Activated effector memory CD4-positive, alpha-beta T cell treated with anti-CD3 and anti-CD28 coated beads, Interleukin-2, amount 50 U/mL, for 16 hours (primary cell): Measurements from ENCODE around the gene HYAL3.
A peak's percentile ranks its signal among the peaks of the same experiment; 100 is the strongest.
"Not testable (repeated sequence)": the region's sequence is repeated elsewhere in the genome, so short reads cannot be mapped to it uniquely, and the experiment has no call there.

Experiments used
- DNase-seq: peaks from one replicate; pipeline ENCODE4 v3.0.0-alpha.2; 2020

Gene HYAL3

GRCh38 chr3:50312041-50312440 lies 12.8 kb upstream of the HYAL3 start:
- not testable (repeated sequence) for DNase-seq

DNA sequence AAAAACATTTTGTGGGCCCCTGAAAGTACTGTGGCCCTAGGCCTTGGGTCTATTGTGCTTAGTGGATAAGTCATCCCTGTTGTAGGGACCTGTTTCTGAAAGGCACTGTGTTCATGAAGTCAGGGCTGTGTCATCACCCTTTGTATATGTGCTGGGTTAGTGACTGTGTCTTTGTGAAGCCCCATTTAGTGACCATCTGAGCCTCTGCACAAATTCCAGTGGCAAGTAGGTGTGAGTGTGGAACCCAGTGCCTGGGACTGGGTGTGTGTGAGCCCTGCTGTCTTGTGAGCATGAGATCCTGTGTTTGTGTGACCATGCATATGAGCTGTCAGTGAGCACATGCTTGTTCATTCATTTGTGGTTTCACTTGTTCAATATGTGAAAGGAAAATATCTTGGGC lies 5.4 kb upstream of the HYAL3 start:
- no peak for DNase-seq

DNA sequence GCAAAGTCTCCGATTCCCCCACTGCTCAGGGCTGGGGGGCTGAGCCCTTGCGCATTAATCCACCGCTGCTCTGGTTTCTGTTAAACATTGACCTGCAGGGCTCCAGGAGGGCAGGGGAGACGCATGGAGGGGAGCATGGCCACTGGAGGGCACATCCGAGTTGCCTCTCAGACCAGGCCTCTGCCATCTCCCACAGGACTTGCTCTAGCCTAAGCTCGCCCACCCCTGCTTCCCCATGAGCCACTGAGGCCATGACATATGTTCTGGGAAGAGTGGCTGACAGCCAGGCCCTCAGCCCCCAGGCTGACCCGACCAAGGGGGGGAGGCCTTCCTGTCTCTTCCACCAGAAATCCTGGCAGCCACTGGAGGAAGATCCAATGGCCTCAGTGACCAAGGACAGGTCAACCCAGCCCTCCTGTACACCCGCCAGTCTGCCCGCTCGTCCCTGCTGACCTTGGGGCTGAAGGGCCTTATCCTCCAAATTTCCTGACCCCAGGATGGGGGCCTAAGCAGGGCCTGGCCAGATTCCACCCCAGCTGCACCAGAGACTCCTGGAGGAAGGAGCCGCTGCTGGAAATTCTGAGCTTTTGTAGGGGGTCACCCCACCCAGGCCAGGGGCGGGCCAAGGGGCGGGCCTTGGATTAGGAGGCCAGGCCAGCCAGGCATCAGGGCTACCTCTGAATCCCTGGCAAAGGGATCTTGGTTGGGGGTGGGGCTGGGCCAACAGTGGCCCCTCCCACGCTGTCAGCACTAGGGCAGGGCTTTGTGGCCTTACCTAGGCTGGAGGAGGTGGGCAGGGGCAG lies 4.0 kb upstream of the HYAL3 start, which contains the start of gene HYAL1:
Gene HYAL1, minus strand, starts transcription at position 562 of the 803 bp plus-strand sequence. CDS start 618 bp downstream, outside the sequence.
- DNase-seq: peak; percentile 59

DNA sequence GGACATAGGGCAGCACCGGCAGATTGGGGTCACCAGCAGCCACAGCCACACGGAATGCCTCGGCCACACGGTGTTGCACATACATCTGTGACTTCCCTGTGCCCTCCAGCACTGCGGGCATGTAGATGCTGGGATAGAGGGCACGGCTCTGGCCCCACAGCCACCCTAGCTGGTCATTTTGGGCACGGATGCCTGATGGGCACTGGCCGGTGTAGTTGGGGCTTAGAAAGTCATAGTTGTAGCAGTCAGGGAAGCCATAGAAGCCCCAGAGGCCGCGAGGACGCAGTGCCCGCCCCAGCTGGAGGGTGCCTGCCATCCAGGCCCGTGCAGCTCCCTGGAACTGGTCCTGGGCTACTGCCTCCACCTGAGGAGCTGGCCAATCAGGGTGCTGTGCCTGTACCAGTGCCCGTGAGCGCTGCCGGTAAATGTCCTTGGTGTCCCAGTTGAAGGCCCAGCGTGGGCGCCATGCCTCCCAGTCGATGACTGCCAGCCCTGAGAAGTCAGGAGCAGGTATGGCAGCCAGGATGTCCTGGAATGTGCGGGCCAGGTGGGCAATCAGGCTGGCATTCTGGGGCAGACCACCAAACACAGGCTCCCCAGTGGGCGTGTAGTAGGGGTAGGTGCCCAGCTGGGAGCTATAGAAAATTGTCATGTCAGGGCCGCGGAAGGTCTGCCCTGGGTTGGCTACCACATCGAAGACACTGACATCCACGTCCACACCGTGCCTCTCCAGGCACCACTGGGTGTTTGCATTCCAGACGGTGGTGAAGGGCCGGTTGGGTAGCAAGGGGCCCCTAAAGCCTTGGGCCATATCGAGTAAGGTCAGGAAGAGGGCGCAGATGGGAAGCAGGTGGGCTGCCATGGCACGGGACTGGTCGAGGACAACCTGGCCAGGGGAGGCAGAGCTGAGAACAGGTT lies 3.1 kb upstream of the HYAL3 start:
- DNase-seq: peak; percentile 61

DNA sequence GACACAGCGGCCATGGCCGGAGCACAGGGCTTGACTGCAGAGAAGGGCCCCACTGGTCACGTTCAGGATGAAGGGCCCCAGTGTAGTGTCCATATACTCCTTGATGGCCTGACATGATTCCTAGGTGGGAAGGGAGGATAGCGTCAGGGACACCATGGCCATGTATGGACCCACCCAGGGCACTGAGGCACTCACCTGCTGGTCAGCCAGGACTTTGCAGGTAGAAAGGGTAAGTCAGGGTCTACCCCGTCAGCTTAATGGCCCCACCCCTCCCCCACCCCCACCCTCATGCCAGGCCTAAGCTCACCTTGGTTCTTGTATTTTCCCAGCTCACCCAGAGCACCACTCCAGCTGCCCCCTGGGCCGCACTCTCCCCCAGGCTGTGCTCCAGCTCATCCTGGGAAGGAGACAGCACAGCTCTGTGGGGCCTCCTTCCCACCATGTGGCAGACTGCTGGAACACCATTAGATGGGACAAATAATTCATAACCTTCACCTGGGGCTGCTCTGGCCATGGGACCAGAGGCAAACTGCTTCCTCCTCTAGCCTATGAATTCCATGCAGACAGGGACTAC lies 1.6 kb upstream of the HYAL3 start:
- no peak for DNase-seq

- DNase-seq: peak; percentile 61
Observed at GRCh38 chr3:50299929-50300680, 900 bp upstream of the HYAL3 start.

- DNase-seq: no peak
Observed at GRCh38 chr3:50299638-50299928, 378 bp upstream of the HYAL3 start.

DNA sequence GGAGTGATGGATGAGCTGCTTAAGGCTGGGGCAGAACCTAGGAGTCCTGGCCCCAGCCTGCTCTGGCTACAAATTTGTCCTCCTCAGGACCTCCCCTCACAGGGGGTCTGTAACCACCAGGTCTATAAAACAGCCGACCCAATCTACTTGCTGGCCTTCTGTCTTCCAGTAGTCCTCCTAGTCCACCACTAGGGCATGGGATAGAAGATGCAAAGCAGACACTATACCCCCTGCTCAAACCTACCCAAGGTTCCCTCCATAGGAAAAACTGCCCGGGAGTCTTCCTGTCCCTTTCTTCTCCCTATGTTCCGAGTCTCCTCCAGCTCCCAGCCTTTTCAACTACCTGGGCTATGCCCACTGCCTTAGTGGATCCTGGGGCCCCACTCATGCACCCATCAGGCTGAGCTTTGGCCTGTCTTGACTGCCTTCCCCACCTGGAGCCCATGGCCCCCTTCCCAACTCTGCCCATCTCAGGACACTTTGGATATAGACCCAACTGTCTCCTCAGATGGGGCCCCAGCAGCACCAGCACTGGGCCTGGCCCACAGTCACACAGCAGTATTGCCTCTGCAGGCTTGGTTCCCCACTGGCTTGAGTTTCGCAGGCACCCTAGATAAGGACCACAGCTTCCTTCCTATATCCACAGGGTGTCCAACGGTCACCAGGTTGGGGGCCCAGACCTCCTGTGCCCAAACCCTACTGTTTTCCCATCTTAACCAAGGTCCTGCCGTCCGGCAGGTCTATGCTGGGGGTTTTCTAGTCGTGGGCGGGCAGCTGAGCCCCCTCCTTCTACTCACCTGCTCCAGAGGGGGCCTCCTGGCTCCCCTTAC lies 1.1 kb downstream of the HYAL3 start:
- DNase-seq: peak; percentile 66

GRCh38 chr3:50297384-50297775 lies 1.8 kb downstream of the HYAL3 start:
- peak; percentile 61 for DNase-seq

- peak; percentile 62 for DNase-seq
Observed at GRCh38 chr3:50296721-50297383, 2.4 kb downstream of the HYAL3 start.

- no peak for DNase-seq
Observed at GRCh38 chr3:50295553-50296431, 3.4 kb downstream of the HYAL3 start.

DNA sequence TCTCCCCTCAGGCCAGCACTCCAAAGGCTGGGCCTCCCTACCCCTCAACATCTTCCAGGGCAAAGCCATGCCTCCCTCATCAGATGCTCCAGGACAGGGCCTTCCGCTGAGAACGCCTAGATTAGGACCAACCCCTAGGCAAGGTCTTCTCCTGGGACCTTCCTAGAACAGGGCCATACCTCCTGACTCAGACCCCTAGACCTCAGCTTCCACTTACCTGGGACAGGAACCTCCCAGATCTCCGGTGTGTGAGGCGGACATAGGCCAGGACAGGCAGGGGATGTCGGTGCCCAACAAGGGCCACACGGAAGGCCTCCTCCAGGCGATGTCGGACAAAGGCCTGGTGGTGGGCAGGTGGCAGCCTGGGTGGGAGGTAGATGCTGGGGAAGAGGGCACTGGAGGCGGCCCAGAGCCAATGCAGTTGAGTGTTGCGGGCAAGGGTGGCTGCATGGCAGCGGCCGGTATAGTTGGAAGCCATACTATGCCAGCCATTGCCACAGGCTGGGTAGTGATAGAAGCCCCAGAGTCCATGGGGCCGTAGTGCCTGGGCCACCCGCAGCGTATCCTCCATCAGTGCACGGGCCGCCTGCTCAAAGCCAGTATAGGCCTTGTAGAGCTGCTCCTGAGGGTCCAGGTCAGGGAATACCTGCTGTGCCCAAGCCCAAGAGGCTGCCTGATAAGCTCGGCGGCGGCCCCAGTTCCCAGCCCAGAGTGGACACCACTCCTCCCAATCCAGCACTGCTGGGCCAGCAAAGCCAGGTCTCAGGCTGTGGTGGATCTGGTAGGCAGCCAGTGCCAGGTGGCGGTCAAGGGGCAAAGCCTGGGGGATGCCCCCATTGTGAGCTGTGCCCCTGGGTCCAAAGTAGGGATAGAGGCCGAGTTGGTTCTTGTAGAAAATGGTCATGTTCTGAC lies 4.5 kb downstream of the HYAL3 start:
- DNase-seq: peak; percentile 60

DNA sequence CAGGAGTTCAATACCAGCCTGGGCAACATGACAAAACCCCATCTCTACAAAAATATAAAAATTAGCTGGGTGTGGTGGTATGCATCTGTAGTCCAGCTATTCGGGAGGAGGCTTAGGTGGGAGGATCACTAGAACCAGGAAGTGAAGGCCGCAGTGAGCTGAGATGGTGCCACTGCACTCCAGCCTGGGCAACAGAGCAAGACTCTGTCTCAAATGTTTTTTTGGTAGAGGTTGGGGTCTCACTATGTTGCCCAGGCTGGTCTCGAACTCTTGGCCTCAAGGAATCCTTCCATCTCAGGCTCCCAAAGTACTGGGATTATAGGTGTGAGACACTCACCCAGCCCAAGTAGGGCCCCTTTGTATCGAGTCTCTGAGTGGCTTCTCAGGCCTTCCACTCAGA lies 5.1 kb downstream of the HYAL3 start:
- no peak for DNase-seq

DNA sequence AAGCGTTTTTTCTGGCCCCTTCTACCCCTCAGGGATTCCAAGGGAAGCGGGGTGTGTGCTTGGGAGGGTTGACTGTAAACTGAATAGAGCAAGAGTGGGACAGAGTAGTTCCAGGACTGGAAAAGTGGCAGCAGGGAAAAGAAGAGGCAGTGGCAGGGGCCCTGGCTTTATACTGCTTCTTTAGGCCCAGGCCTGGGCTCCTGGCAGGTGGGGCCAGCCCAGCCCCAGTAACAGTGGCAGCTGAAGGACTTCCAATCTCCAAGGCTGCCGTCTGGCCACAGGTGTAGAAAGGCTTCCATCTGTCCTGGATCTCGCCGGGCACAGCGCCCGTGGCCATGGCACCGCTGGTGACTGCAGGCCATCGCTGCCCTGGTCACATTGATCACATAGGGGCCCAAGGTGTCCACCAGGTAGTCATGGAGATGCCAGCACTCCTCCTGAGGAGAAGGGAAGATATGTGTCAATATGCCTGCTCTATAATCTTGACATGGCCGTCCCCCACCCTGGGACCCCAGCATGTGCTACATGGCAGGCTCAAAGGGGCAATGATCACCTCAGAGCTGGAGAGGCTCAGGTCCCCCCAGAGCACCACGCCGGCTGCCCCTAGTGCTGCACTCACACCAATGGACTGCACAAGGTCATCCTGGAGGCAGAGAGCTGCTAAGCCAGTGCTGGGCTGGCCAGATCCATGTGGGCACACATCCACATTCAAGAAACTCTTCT lies 6.0 kb downstream of the HYAL3 start:
- DNase-seq: peak; percentile 62

- peak; percentile 99 for DNase-seq
Observed at GRCh38 chr3:50292159-50293078, 6.8 kb downstream of the HYAL3 start, which contains the start of gene IFRD2. Gene IFRD2, minus strand, starts transcription at chr3:50292429. Its CDS starts 155 bp downstream, at chr3:50292274.

DNA sequence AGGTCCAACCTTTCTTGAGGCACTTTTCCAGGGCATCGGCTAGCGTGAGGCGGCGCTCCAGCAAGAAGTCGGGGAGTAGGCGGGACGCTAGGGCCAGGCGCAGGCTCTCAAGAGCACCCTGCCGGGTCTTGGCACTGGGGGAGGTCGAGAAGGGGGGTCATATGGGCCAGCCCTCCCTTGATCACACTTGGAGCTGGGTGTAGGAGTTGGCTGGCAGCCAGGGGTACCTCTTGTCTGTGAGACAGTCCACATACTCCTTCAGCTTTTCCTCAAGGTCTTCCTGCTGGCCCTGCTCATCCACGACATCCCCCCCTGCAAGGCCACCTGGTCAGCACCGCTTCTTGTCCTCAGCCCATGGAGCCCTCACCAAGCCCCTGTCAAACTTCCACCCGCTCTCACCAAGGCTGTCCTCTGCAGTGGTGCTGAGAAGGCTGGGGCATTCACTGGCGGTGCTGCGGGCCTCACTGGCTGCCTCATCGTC lies 9.0 kb downstream of the HYAL3 start:
- DNase-seq: peak; percentile 62

DNA sequence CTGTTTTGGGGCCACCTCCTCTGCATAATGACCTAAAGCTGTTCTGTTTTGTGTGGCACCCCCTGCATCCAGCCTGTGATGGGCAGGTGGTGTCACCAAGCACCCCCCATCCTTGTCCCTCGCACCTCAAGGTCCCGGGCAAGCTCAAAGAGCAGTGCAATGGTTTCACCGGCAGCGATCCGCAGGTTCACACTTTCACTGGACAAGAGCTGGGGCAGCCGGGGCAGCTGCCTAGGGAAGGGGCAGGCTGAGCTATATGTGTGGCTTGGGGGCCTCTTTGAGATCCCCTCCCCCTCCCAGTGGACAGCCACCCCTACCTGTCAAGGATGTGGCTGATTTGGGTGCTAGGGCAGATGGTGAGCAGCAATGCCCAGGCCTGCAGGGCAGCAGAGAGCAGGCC lies 10.1 kb downstream of the HYAL3 start:
- DNase-seq: no peak
